ENCODE measurements around the gene CABYR.

CABYR gene

DNA sequence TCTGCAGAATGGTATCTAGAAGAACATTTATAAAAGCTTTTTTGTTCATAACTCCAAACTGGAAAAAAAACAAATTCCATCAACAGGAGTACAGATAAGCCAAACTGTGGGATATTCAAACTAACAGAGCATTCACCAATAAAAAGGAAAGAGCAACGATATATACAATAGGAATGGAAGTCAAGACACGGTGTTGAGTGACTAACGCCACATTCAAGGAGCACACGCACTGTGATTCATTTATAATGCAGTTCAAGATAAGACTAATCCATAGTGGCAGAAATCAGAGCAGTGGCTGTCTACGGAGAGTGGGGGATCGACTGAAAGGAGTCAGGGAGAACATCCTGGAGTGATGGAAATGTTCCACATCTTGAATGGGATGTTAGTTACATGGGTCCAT lies 70.7 kb downstream of the CABYR start:
- DNase-seq = no peak
- TF ChIP-seq GATA1 (IDR thresholded peaks at IDR 0.05; ENCODE audit: low read depth, low read length) (no peak), POLR2A (IDR thresholded peaks at IDR 0.05; ENCODE audit: low read length) (no peak)

All from erythroblast (primary cell).